Measurements from ENCODE around the gene KIF27. TPM values are rescaled to one million over a fixed set of nuclear protein-coding genes. Genes with fewer than 3 reads are reported as not detected.

Gene KIF27
- total RNA-seq, 1 donor from 2014 or later: 2.7 TPM

DNA sequence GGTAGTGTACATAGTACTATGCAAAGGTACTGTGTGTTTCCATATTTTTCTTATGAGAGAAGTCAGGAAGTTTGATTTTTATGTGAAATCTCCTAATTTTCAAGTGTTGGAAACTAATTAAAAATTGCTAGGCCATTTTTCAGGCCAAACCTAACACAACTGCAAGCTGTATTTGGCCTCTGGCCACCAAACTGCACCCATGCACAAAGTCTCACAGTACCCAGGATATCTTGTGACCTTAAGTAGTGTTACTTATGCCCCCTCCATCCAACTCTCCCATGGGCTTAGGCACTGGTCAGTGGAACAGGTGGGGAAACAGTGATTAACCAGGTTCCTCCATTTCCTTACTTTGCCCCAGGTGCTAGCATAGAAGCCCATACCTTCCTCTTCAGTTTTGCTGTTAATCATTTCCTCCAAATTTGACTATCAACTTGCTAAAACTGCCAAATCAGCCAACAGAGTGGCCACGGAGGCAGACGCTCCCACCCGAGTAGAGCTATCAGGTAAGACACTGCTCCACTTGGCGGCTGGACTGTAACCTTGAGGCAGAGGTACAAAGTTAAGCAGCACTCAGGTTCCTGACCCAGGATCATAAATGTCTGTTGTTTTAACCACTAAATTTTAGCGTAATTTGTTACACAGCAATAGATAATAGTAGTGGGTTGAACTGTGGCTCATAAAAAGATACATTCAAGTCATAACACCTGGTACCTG lies 19.5 kb upstream of the KIF27 start:
- H3K4me3 ChIP-seq (ENCODE audit: low read depth, low read length): no peak overlapping the region
- no peak for TF ChIP-seq CTCF (conservative IDR thresholded peaks at IDR 0.05; ENCODE audit: low read depth, low read length)
- no peak for DNase-seq (ENCODE audit: low read depth)

DNA sequence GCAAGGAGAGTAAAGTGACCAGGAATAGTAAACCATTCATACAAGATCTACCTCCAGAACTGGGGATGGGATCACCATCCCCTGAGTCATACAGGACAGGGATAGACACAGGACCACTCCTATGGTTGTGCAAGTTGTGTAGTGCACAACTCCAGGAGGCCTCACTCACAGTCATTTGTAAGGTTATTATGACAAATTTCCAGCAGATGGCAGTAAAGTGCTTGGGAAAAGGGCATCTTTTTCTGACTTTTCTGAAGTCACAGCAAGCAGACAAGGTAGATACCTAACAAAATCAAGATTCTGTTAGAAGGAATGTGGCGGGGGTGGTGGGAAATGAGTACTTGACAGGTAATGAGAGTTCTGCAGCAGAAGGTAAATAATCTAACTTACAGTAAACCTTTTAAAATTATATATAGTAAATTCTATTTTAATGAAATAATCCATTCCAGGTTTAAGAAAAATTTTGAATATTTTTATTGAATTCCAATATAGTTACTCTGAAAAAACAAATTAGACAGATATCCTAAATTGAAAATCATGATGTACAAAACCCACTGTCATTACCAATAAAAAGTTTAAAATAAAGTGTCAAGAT lies 16.7 kb upstream of the KIF27 start:
- peak; percentile 67 for TF ChIP-seq CTCF (conservative IDR thresholded peaks at IDR 0.05; ENCODE audit: low read depth, low read length)
- DNase-seq (ENCODE audit: low read depth): no peak
- no peak overlapping the region for H3K4me3 ChIP-seq (ENCODE audit: low read depth, low read length)

DNA sequence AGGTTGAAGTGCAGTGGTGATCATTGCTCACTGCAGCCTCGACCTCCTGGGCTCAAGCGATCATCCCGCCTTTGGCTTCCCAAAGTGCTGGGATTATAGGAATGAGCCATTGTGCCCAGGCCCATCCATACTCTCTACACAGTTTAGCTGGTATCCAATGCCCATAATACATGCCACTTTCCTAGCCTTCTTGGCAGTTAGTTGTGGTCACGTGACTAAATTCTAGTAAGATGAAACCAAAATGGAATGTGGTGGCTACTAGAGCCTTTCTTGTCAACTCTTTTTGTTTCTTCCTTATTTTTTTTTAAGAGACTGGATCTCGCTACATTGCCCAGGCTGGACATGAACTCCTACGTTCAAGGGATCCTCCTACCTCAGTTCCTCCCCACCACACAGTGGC lies 15.3 kb upstream of the KIF27 start:
- DNase-seq (ENCODE audit: low read depth): no peak
- TF ChIP-seq CTCF (conservative IDR thresholded peaks at IDR 0.05; ENCODE audit: low read depth, low read length): no peak
- no peak overlapping the region for H3K4me3 ChIP-seq (ENCODE audit: low read depth, low read length)

GRCh38 chr9:83935276-83935935 lies 14.2 kb upstream of the KIF27 start:
- no peak for TF ChIP-seq CTCF (conservative IDR thresholded peaks at IDR 0.05; ENCODE audit: low read depth, low read length)
- H3K4me3 ChIP-seq (ENCODE audit: low read depth, low read length): no peak overlapping the region
- DNase-seq (ENCODE audit: low read depth): no peak

GRCh38 chr9:83934569-83935275 lies 13.5 kb upstream of the KIF27 start:
- H3K4me3 ChIP-seq (ENCODE audit: low read depth, low read length): no peak overlapping the region
- DNase-seq (ENCODE audit: low read depth): no peak

DNA sequence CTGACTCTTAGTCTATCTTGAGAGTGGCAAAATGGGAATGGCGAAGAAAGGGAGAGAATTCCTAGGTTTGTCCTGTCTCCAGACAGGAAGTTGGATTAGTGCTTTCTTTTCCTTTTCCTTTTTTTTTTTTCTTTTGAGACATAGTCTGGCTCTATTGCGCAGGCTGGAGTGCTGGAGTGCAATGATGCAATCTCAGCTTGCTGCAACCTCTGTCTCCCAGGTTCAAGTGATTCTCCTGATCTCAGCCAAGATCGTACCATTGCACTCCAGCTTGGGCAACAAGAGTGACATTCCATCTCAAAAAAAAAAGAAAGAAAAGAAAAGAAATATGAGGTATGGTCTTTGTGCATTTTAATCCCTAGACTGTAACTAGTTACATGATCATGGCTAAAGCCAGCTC lies 12.6 kb upstream of the KIF27 start:
- DNase-seq (ENCODE audit: low read depth): no peak

More at GRCh38 chr9:83934569-83935275, 13.5 kb upstream of the KIF27 start:
- TF ChIP-seq CTCF (conservative IDR thresholded peaks at IDR 0.05; ENCODE audit: low read depth, low read length): no peak

More for the DNA sequence above, 12.6 kb upstream of the KIF27 start:
- H3K4me3 ChIP-seq (ENCODE audit: low read depth, low read length): no peak overlapping the region
- TF ChIP-seq CTCF (conservative IDR thresholded peaks at IDR 0.05; ENCODE audit: low read depth, low read length): no peak
